Activated naive CD4-positive, alpha-beta T cell treated with anti-CD3 and anti-CD28 coated beads for 36 hours (primary cell): ENCODE measurements around the gene THSD4. TPM values are rescaled to one million over a fixed set of nuclear protein-coding genes. Genes with fewer than 3 reads are reported as not detected.

Experiments
- CTCF ChIA-PET: fragments of 350-600 bp; sonication (Branson Sonifier 250); formaldehyde crosslinking; loops from one replicate; lab custom pipeline; 2021; ENCODE audit warnings: antibody characterized with exemption; lab: Charles Lee
- DNase-seq: peaks from one replicate; pipeline ENCODE4 v3.0.0-alpha.2; 2020
- H3K27ac Mint-ChIP-seq: one replicate; pipeline ENCODE4 v1.8.0; 2021; ENCODE audit warnings: mild to moderate bottlenecking, mixed read lengths
- H3K27me3 Mint-ChIP-seq: one replicate; pipeline ENCODE4 v1.8.0; 2021; ENCODE audit warnings: low read depth, mixed read lengths
- H3K36me3 Mint-ChIP-seq: one replicate; pipeline ENCODE4 v1.8.0; 2021; ENCODE audit warnings: low read depth, mixed read lengths
- H3K4me1 Mint-ChIP-seq: one replicate; pipeline ENCODE4 v1.8.0; 2021; ENCODE audit warnings: low read depth, mixed read lengths
- H3K4me3 Mint-ChIP-seq: one replicate; pipeline ENCODE4 v1.8.0; 2021; ENCODE audit warnings: mild to moderate bottlenecking, moderate library complexity, mixed read lengths
- H3K9me3 Mint-ChIP-seq: one replicate; pipeline ENCODE4 v1.8.0; 2021; ENCODE audit warnings: mixed read lengths
- intact Hi-C: fragments of 100-400 bp; cut with micrococcal nuclease; formaldehyde crosslinking; loops from one replicate; pipeline ENCODE4 v1.15.1; 2023
- total RNA-seq, 2 experiments: library from RNA; stranded (reverse); gene quantifications; one replicate each; pipeline ENCODE4 v1.2.3, GENCODE V29; 2021

THSD4 gene
- total RNA-seq, 2 experiments from 2014 or later = not detected

GRCh38 chr15:71290002-71290401 is 174.7 kb downstream of the THSD4 start:
- CTCF ChIA-PET = interaction anchor here (0.7 kb wide), 2 partner anchors 151 to 1980 kb away, joined by 3 to 6 read pairs; no protein-coding TSS in a partner anchor

GRCh38 chr15:71290881-71291635 is 175.8 kb downstream of the THSD4 start:
- intact Hi-C loops = no loop called here
- no peaks in the 10 kb centered on the region for H3K9me3 Mint-ChIP-seq
- no peak for DNase-seq
- H3K27me3 Mint-ChIP-seq = peaks cover 2% of the 10 kb centered on the region
- H3K4me3 Mint-ChIP-seq = no peak overlapping the region
- CTCF ChIA-PET = no interaction called here
- H3K36me3 Mint-ChIP-seq = no peaks in the 10 kb centered on the region
- H3K27ac Mint-ChIP-seq = no peak overlapping the region
- peaks cover 26% of the 10 kb centered on the region for H3K4me1 Mint-ChIP-seq

More at GRCh38 chr15:71290002-71290401, 174.7 kb downstream of the THSD4 start:
- DNase-seq = no peak
- Mint-ChIP-seq H3K27ac (no peak overlapping the region), H3K4me3 (no peak overlapping the region), H3K36me3 (no peaks in the 10 kb centered on the region), H3K4me1 (peaks cover 17% of the 10 kb centered on the region), H3K27me3 (peaks cover 2% of the 10 kb centered on the region), H3K9me3 (no peaks in the 10 kb centered on the region)
- intact Hi-C loops = no loop called here

- no peaks in the 10 kb centered on the region for H3K36me3 Mint-ChIP-seq
- peaks cover 26% of the 10 kb centered on the region for H3K4me1 Mint-ChIP-seq
- no peaks in the 10 kb centered on the region for H3K27me3 Mint-ChIP-seq
- no peaks in the 10 kb centered on the region for H3K9me3 Mint-ChIP-seq
- no peak overlapping the region for H3K4me3 Mint-ChIP-seq
- intact Hi-C loops = no loop called here
- H3K27ac Mint-ChIP-seq = no peak overlapping the region
- DNase-seq = peak; percentile 38
- CTCF ChIA-PET = no interaction called here
Measured at GRCh38 chr15:71291723-71292122, 176.5 kb downstream of the THSD4 start.

- H3K27ac Mint-ChIP-seq = no peak overlapping the region
- H3K4me1 Mint-ChIP-seq = peaks cover 26% of the 10 kb centered on the region
- no peaks in the 10 kb centered on the region for H3K36me3 Mint-ChIP-seq
- H3K9me3 Mint-ChIP-seq = no peaks in the 10 kb centered on the region
- H3K4me3 Mint-ChIP-seq = no peak overlapping the region
- CTCF ChIA-PET = interaction anchor here (0.7 kb wide), 1 partner anchor 15 kb away, joined by 3 read pairs; no protein-coding TSS in a partner anchor
- intact Hi-C loops = no loop called here
- no peak for DNase-seq
- no peaks in the 10 kb centered on the region for H3K27me3 Mint-ChIP-seq
Measured at GRCh38 chr15:71293723-71294122, 178.5 kb downstream of the THSD4 start.

DNA sequence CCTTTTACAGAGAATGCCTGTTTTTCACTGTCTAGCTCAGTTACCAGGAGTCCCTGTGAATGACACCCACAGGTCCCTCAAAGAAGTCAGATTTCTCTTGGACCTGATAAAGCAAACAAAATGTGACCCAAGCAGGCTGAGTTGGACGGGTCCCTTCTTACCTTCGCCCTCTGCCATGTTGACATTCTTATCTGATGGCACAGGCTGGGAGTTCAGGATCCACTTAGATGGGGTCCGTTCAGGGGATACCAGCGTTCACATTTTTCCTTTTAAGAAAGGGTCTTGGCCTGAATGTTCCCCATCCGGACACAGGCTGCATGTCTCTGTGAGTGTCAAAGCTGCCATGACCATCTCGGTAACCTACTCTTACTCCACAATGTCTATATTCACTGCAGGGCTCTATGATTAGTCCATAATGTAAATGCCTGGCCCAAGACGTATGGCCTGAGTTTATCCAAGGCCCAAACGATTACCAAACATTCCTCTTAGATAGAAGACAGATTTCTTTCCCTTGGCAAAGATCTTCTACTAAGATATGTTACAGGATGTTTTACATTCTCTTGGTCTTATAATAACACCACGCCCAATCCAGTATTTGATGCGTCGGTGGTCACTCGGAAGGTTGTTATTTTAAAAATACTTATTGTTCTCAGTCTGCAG is 179.1 kb downstream of the THSD4 start:
- CTCF ChIA-PET = interaction anchor here (0.7 kb wide), 1 partner anchor 16 kb away, joined by 3 read pairs; no protein-coding TSS in a partner anchor
- Mint-ChIP-seq H3K27ac (no peak overlapping the region), H3K4me1 (peaks cover 26% of the 10 kb centered on the region), H3K4me3 (no peak overlapping the region), H3K27me3 (no peaks in the 10 kb centered on the region), H3K9me3 (no peaks in the 10 kb centered on the region), H3K36me3 (no peaks in the 10 kb centered on the region)
- no peak for DNase-seq
- intact Hi-C loops = no loop called here

DNA sequence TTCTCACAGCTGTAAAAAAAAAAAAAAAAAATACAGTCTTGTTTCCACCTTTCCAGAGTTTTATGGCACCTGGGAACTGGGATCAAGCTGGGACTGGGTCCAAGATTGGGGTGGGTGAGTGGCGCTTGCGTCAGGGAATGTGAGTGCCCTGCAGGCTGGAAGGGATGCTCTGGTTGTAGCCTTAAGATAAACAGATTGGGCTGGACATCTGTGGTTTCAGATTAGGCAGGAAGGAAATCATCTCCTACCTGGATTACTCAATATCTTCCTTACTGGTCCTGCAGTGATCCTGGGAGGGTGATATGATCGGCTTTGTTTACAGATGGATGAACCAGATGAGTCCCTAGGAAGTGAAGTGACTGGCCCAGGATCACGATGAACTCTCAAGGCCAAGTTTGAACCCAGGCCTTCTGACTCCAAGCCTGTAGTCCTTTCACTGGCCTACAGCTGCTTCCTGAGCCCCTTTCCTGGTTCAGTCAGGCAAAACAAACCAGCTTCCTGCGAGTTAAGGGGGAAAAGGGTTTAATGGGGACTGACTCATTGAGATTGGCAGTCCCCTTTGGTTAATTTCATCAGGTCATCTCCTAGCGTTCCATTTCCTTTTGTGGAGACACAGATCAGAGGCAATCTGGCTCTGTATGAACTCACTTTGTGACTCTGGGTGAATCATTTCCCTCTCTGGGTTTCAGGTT is 179.8 kb downstream of the THSD4 start:
- H3K27me3 Mint-ChIP-seq = no peaks in the 10 kb centered on the region
- H3K27ac Mint-ChIP-seq = no peak overlapping the region
- no peak overlapping the region for H3K4me3 Mint-ChIP-seq
- peak; percentile 21 for DNase-seq
- intact Hi-C loops = no loop called here
- peaks cover 26% of the 10 kb centered on the region for H3K4me1 Mint-ChIP-seq
- H3K9me3 Mint-ChIP-seq = no peaks in the 10 kb centered on the region
- no peaks in the 10 kb centered on the region for H3K36me3 Mint-ChIP-seq
- CTCF ChIA-PET = no interaction called here

DNA sequence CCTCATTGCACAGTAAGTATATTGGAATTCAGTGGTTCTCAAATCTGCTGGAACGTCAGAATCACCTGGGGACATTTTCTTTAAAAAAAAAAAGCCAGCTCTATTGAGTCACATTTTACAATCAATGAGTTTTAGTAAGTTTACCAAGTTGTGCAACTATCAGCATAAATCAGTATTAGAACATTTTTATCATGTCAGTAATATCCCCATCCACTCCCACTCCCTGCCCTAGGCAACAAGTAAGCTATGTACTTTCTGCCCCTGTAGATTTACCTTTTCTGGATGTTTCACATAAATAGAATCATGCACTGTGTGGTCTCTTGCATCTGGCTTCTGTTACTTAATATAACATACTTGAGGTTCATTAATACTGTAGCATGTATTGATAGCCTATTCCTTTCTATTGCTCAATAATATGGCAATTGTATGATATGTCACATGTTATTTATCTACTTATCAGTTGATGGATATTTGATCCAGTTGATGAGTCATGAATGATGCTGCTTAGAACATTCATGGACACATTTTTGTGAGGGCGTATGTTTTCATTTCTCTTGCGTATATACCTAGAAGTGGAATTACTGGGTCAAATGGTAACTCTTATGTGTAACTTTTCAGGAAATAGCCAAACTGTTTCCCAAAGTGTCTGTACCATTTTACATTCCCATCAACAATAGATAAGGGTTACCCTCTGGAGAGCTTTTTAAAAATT is 180.5 kb downstream of the THSD4 start:
- H3K36me3 Mint-ChIP-seq = no peaks in the 10 kb centered on the region
- H3K27ac Mint-ChIP-seq = no peak overlapping the region
- CTCF ChIA-PET = no interaction called here
- DNase-seq = no peak
- intact Hi-C loops = no loop called here
- H3K4me1 Mint-ChIP-seq = peaks cover 26% of the 10 kb centered on the region
- no peaks in the 10 kb centered on the region for H3K27me3 Mint-ChIP-seq
- no peak overlapping the region for H3K4me3 Mint-ChIP-seq
- H3K9me3 Mint-ChIP-seq = no peaks in the 10 kb centered on the region

DNA sequence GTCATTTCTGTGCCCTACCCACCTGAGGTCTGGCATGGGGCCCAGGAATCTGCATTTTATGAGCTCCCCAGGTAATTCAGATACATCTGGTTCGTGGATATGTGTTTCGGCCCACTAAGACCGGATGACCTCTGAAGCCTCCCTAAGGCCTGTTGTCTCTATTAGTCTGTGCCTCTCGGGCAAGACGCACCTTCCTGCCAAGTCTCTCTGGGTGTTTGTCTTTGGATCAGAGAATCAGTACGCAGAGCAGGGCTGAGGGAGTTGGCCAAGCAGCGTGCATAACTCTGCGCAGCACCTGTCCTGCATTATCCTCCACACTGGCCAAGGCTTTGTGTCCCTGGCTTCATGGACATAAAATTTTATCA is 181.0 kb downstream of the THSD4 start:
- no peaks in the 10 kb centered on the region for H3K36me3 Mint-ChIP-seq
- peaks cover 20% of the 10 kb centered on the region for H3K4me1 Mint-ChIP-seq
- intact Hi-C loops = no loop called here
- DNase-seq = no peak
- H3K27me3 Mint-ChIP-seq = no peaks in the 10 kb centered on the region
- no peak overlapping the region for H3K27ac Mint-ChIP-seq
- CTCF ChIA-PET = interaction anchor here (0.7 kb wide), 1 partner anchor 44 kb away, joined by 3 read pairs; no protein-coding TSS in a partner anchor
- no peaks in the 10 kb centered on the region for H3K9me3 Mint-ChIP-seq
- no peak overlapping the region for H3K4me3 Mint-ChIP-seq

- no peak for DNase-seq
- H3K9me3 Mint-ChIP-seq = no peaks in the 10 kb centered on the region
- CTCF ChIA-PET = no interaction called here
- H3K36me3 Mint-ChIP-seq = no peaks in the 10 kb centered on the region
- intact Hi-C loops = no loop called here
- H3K27ac Mint-ChIP-seq = no peak overlapping the region
- H3K4me3 Mint-ChIP-seq = no peak overlapping the region
- peaks cover 2% of the 10 kb centered on the region for H3K27me3 Mint-ChIP-seq
- no peaks in the 10 kb centered on the region for H3K4me1 Mint-ChIP-seq
Measured at GRCh38 chr15:71301958-71302621, 186.8 kb downstream of the THSD4 start.

DNA sequence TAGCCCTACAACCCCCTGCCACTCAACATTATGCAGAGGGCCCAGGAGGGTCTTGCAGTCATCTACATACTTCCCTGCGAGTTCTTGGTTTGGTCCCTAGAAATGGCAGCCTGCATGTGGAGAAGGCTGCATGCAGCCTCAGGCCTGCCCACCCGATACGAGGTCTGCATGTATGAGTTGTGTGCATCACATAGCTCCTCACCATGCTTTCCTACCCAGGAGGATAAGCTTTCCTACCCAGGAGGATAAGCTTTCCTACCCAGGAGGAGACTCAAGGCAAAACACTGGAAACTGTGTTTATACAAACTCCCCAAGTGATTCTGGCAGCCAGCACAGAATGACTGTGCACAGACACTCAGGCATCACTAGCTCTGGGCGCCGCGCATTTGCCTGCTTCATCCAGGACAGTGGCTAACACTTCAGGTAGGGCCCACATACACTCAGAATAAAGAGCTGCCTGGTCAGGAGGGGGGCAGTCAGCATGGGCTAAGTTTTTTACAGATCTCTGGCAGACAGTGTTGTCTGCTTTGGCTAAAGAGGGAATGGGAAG is 187.7 kb downstream of the THSD4 start:
- intact Hi-C loops = no loop called here
- H3K4me3 Mint-ChIP-seq = no peak overlapping the region
- no peaks in the 10 kb centered on the region for H3K36me3 Mint-ChIP-seq
- H3K27ac Mint-ChIP-seq = no peak overlapping the region
- DNase-seq = no peak
- H3K4me1 Mint-ChIP-seq = no peaks in the 10 kb centered on the region
- no peaks in the 10 kb centered on the region for H3K9me3 Mint-ChIP-seq
- CTCF ChIA-PET = no interaction called here
- peaks cover 2% of the 10 kb centered on the region for H3K27me3 Mint-ChIP-seq

DNA sequence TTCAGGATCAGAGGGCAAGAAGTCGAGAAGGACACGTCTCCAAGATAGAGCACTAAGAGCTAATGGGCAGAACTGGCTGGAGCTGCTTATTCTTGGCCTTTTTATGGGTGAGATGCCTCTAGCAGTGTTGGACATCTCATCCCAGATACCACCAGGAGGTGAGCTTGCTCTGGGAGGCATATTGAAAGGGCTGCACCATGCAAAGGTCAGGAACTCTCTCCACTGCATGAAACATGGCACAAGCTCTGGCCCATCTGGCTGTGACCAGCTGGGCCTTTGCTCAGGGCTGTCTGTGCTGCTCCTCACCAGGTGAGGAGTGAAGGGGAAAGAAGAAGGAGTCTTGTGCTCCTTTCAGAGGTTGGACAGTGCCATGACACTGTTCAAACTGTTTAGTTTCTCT is 188.7 kb downstream of the THSD4 start:
- no peaks in the 10 kb centered on the region for H3K36me3 Mint-ChIP-seq
- CTCF ChIA-PET = no interaction called here
- intact Hi-C loops = no loop called here

More for the DNA sequence above, 188.7 kb downstream of the THSD4 start:
- Mint-ChIP-seq H3K9me3 (no peaks in the 10 kb centered on the region), H3K27ac (no peak overlapping the region), H3K27me3 (peaks cover 2% of the 10 kb centered on the region), H3K4me3 (no peak overlapping the region), H3K4me1 (no peaks in the 10 kb centered on the region)
- no peak for DNase-seq
